Pancreas (tissue), 10 donors: ENCODE measurements around the gene CDKAL1. TPM values are rescaled to one million over a fixed set of nuclear protein-coding genes. Genes with fewer than 3 reads are reported as not detected.

Experiments
- ATAC-seq, 4 donors: fragments of 200-7000 bp; cut with Tn5 transposase; one replicate each; pipeline versions ENCODE4 v1.8.0 to v1.9.1; 2020; ENCODE audit warnings: mild to moderate bottlenecking in 4 of 4, moderate library complexity in 4 of 4
- DNase-seq, 6 donors: peaks; one replicate each; pipeline ENCODE4 v3.0.0-alpha.2; 2020
- FAIRE-seq: peaks from 2 replicates; lab custom pipeline; 2012; peaks lifted over from hg19 to GRCh38; lab: Jason Lieb, UNC
- H3K27ac ChIP-seq, 4 donors: fragments of 200-600 bp; sonication (generic); 1 replicate in 3 of 4; 2 replicates in 1 of 4; pipeline versions ENCODE4 v1.5.0 to v1.8.0; 2020
- H3K27me3 ChIP-seq, 4 donors: fragments of 200-600 bp; one replicate each; pipeline ENCODE4 v1.8.0; 2021
- H3K36me3 ChIP-seq, 3 donors: fragments of 200-600 bp; sonication (generic) in 1 of 3; one replicate each; pipeline versions ENCODE4 v1.5.0 to v1.8.0; 2020 to 2021
- H3K4me1 ChIP-seq, 3 donors: fragments of 200-600 bp; one replicate each; pipeline ENCODE4 v1.8.0; 2021
- H3K4me3 ChIP-seq, 4 donors: fragments of 200-600 bp; sonication (generic) in 2 of 4; one replicate each; pipeline versions ENCODE4 v1.5.0 to v1.8.0; 2020 to 2021
- H3K9me3 ChIP-seq, 4 donors: fragments of 200-600 bp; one replicate each; pipeline ENCODE4 v1.8.0; 2021
- WGBS, 2 donors: extraction: QIAGEN DNeasy Blood & Tissue Kit; methylation state at CpG; one replicate each; pipeline ENCODE4 v1.1.7; 2013; 5-methylcytosine and 5-hydroxymethylcytosine counted together
- intact Hi-C, 3 donors: fragments of 100-400 bp; cut with DNase I; formaldehyde crosslinking; loops; one replicate each; pipeline versions ENCODE4 v1.11.1 to v1.14.2; 2022
- polyA plus RNA-seq, 2 donors: library from polyadenylated mRNA; stranded (reverse); fragments of 200-250 nt; gene quantifications; one replicate each; pipeline ENCODE4 v1.2.3, GENCODE V29; 2013
- total RNA-seq, 6 donors: library from RNA; stranded (reverse); fragmentation: NEBNext Ultra II Directional in 4 of 6; extraction: Animal tissue kit (Norgen Biotek cat#: 25700) in 4 of 6; gene quantifications; one replicate each; pipeline versions ENCODE4 v1.2.1 to v1.2.4, GENCODE V29; 2021 to 2023
- TF ChIP-seq, protein P1 (sequence below), 4 donors: fragments of 200-600 bp; sonication (generic) in 3 of 4; IDR thresholded peaks; one replicate each; pipeline versions ENCODE4 v1.5.0 to v1.8.0; 2021; ENCODE audit warnings: antibody characterized with exemption in 4 of 4
- donor health status: healthy with polysubstance abuse.
- donor health status: DM: no; HTN: no; CAD: no; lungs with moderate emphysema.
- donor health status: DM: no; HTN: no; CAD: no.
- donor health status: control.
- donor health status: control.
- donor health status: Bipolar disorder and iron deficiency.
- donor health status: DM: yes; HTN: yes; CAD: no.
- donor health status: DM: no; HTN: no; CAD: no.
- donor health status: DM: no; HTN: no; CAD: no.
- donor health status: DM: yes; HTN: yes; CAD: no.

CDKAL1 gene
- total and polyA plus RNA-seq, 8 donors: 3.3 to 11.7 (median 8.2) TPM

GRCh38 chr6:21230536-21230935, 696.3 kb downstream of the CDKAL1 start:
- H3K36me3 ChIP-seq: no peaks in the 10 kb centered on the region
- H3K4me1 ChIP-seq: no peaks in the 10 kb centered on the region
- H3K4me3 ChIP-seq: no peak overlapping the region
- WGBS, 2 donors: 88 to 94% methylated on average over 5 of the region's 5 CpGs
- DNase-seq (no peak), FAIRE-seq (no peak), ATAC-seq (no peak)
- no peaks in the 10 kb centered on the region for H3K9me3 ChIP-seq
- intact Hi-C loops: no loop called here
- no peak overlapping the region for H3K27ac ChIP-seq
- TF ChIP-seq, protein P1, sequence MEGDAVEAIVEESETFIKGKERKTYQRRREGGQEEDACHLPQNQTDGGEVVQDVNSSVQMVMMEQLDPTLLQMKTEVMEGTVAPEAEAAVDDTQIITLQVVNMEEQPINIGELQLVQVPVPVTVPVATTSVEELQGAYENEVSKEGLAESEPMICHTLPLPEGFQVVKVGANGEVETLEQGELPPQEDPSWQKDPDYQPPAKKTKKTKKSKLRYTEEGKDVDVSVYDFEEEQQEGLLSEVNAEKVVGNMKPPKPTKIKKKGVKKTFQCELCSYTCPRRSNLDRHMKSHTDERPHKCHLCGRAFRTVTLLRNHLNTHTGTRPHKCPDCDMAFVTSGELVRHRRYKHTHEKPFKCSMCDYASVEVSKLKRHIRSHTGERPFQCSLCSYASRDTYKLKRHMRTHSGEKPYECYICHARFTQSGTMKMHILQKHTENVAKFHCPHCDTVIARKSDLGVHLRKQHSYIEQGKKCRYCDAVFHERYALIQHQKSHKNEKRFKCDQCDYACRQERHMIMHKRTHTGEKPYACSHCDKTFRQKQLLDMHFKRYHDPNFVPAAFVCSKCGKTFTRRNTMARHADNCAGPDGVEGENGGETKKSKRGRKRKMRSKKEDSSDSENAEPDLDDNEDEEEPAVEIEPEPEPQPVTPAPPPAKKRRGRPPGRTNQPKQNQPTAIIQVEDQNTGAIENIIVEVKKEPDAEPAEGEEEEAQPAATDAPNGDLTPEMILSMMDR (IDR thresholded peaks at IDR 0.05): no peak
- no peaks in the 10 kb centered on the region for H3K27me3 ChIP-seq

DNA sequence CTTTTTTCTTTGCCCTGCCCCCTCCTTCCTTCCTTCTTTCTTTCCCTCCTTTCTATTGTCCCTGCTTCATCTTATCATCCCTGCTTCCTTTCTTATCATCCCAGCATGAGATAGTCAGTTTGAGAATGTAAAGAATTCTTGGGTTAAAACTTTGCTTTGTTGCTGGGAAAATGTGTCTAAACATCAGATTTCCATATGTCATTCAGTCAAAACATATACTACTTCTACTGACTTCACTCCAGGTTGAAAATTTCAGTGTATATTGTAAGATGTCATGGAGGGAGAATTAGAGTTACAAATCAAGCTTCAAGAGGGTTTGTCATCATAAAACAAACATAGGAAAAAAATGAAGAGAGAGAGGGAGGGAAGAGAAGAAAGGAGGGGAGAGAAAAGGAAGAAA, 700.9 kb downstream of the CDKAL1 start:
- H3K27ac ChIP-seq: no peak overlapping the region
- TF ChIP-seq, protein P1 (IDR thresholded peaks at IDR 0.05): no peak
- no peak overlapping the region for H3K4me3 ChIP-seq
- no peaks in the 10 kb centered on the region for H3K9me3 ChIP-seq
- H3K4me1 ChIP-seq: no peaks in the 10 kb centered on the region
- FAIRE-seq: no peak
- intact Hi-C loops: no loop called here
- H3K36me3 ChIP-seq: no peaks in the 10 kb centered on the region
- no peak for DNase-seq
- no peaks in the 10 kb centered on the region for H3K27me3 ChIP-seq
- ATAC-seq: no peak

GRCh38 chr6:21238208-21238607, 704.0 kb downstream of the CDKAL1 start:
- 91 to 95% methylated on average over 2 of the region's 2 CpGs for WGBS, 2 donors
- ATAC-seq: no peak
- intact Hi-C loops: no loop called here
- no peak for FAIRE-seq
- H3K27ac ChIP-seq: no peak overlapping the region
- H3K36me3 ChIP-seq: no peaks in the 10 kb centered on the region
- no peaks in the 10 kb centered on the region for H3K27me3 ChIP-seq
- TF ChIP-seq, protein P1 (IDR thresholded peaks at IDR 0.05): no peak
- H3K9me3 ChIP-seq: no peaks in the 10 kb centered on the region
- DNase-seq: no peak
- no peaks in the 10 kb centered on the region for H3K4me1 ChIP-seq
- H3K4me3 ChIP-seq: no peak overlapping the region

DNA sequence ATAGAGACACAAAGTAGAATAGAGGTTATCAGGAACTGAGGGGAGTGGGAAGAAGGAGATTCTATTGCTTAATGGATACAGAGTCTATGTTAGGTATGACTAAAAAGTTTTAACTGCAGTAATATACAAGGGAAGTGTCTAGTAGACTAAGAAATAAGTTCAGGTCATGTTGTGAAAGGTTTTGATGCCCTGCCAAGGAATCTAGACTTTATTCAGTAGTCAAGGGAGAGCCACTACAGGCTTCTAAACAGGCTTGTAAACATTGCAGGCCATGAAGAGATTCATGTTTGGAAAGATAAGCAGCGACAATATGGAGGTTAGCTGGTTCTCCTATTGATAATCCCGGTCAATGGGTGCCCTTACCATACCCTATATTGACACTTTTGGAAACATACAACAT, 706.5 kb downstream of the CDKAL1 start:
- no peaks in the 10 kb centered on the region for H3K36me3 ChIP-seq
- no peak for FAIRE-seq
- H3K27ac ChIP-seq: no peak overlapping the region
- no peaks in the 10 kb centered on the region for H3K27me3 ChIP-seq
- WGBS, 2 donors: 89 to 98% methylated on average over 2 of the region's 2 CpGs
- ATAC-seq: no peak
- H3K4me3 ChIP-seq: no peak overlapping the region
- intact Hi-C loops: no loop called here
- no peak for DNase-seq
- no peaks in the 10 kb centered on the region for H3K9me3 ChIP-seq
- H3K4me1 ChIP-seq: peaks cover 0 to 3% (median 3%) of the 10 kb centered on the region in 3 donors
- TF ChIP-seq, protein P1 (IDR thresholded peaks at IDR 0.05): no peak

- Histone ChIP-seq H3K36me3 (no peaks in the 10 kb centered on the region), H3K4me3 (no peak overlapping the region), H3K4me1 (peaks cover 0 to 3% (median 3%) of the 10 kb centered on the region in 3 donors), H3K27ac (no peak overlapping the region), H3K9me3 (no peaks in the 10 kb centered on the region), H3K27me3 (no peaks in the 10 kb centered on the region)
- DNase-seq: no peak
- FAIRE-seq: no peak
- ATAC-seq: no peak
- TF ChIP-seq, protein P1 (IDR thresholded peaks at IDR 0.05): no peak
- WGBS, 2 donors: 81 to 83% methylated on average over 5 of the region's 5 CpGs
- intact Hi-C loops: no loop called here
Measured at GRCh38 chr6:21241231-21242130, 707.2 kb downstream of the CDKAL1 start.
